Lung (tissue), 13 donors: Measurements from ENCODE around the gene FAM216A. TPM values are rescaled to one million over a fixed set of nuclear protein-coding genes. Genes with fewer than 3 reads are reported as not detected.

Source experiments
- ATAC-seq: fragments of 200-7000 bp; cut with Tn5 transposase; one replicate; pipeline ENCODE4 v1.9.1; 2020; ENCODE audit warnings: moderate number of reproducible peaks; ENCODE audit not compliant: insufficient read depth, low FRiP score
- DNase-seq, 3 donors: peaks; one replicate each; pipeline ENCODE4 v3.0.0-alpha.2; 2013 to 2017
- H3K27ac ChIP-seq, 2 donors: one replicate each; pipeline ENCODE4 v1.5.1; 2013; ENCODE audit warnings: mild to moderate bottlenecking in 2 of 2, moderate library complexity in 2 of 2, control low read depth in 1 of 2, inconsistent platforms in 1 of 2, low read depth in 1 of 2, low read length in 1 of 2
- H3K27me3 ChIP-seq, 3 donors: one replicate each; pipeline ENCODE4 v1.5.1; 2013; ENCODE audit warnings: low read length in 2 of 3; ENCODE audit not compliant: control insufficient read depth in 3 of 3, insufficient read depth in 3 of 3
- H3K36me3 ChIP-seq, 4 donors: one replicate each; pipeline ENCODE4 v1.5.1; 2013; ENCODE audit warnings: low read length in 4 of 4, mild to moderate bottlenecking in 1 of 4, moderate library complexity in 1 of 4; ENCODE audit not compliant: control insufficient read depth in 4 of 4, insufficient read depth in 4 of 4
- H3K4me1 ChIP-seq, 5 donors: one replicate each; pipeline ENCODE4 v1.5.1; 2013; ENCODE audit warnings: low read length in 5 of 5, mild to moderate bottlenecking in 2 of 5, moderate library complexity in 1 of 5; ENCODE audit not compliant: control insufficient read depth in 5 of 5, insufficient read depth in 5 of 5
- H3K4me3 ChIP-seq: one replicate; pipeline ENCODE4 v1.5.1; 2013; ENCODE audit warnings: mild to moderate bottlenecking, control low read depth, moderate library complexity
- H3K9ac ChIP-seq, 2 donors: one replicate each; pipeline ENCODE4 v1.5.1; 2013; ENCODE audit warnings: low read length in 2 of 2, control low read depth in 1 of 2; ENCODE audit not compliant: insufficient read depth in 1 of 2
- H3K9me3 ChIP-seq, 4 donors: one replicate each; pipeline ENCODE4 v1.5.1; 2013; ENCODE audit warnings: low read length in 3 of 4, mild to moderate bottlenecking in 1 of 4, moderate library complexity in 1 of 4; ENCODE audit not compliant: control insufficient read depth in 4 of 4, insufficient read depth in 3 of 4
- CTCF ChIP-seq: IDR thresholded peaks from 2 replicates; pipeline ENCODE4 v1.5.1; 2012; ENCODE audit warnings: mild to moderate bottlenecking; ENCODE audit errors: control extremely low read depth, extremely low read depth
- WGBS, 2 donors: extraction: QIAGEN DNeasy Blood & Tissue Kit; methylation state at CpG; one replicate each; pipeline ENCODE4 v1.1.7; 2013; 5-methylcytosine and 5-hydroxymethylcytosine counted together
- polyA plus RNA-seq, 2 donors: library from polyadenylated mRNA; stranded (reverse); fragments of 200-250 nt; gene quantifications; one replicate each; pipeline ENCODE4 v1.2.1, GENCODE V29; 2013
- small RNA-seq: library from RNA; depleted of rRNA; stranded (forward); fragments of <200 nt; gene quantifications from one replicate; pipeline ENCODE3, GENCODE V24; 2014; ENCODE audit warnings: low replicate concordance
- total RNA-seq, 2 donors: library from RNA; depleted of rRNA in 1 of 2; stranded (reverse); fragments of >200 nt in 1 of 2; gene quantifications; one replicate each; pipeline ENCODE4 v1.2.1, GENCODE V29; 2014 to 2021
- donor health status: control.
- donor health status: control.
- donor health status: Bipolar disorder and iron deficiency.
- donor health status: healthy.
- donor health status: DM: yes; HTN: yes; CAD: no.

The FAM216A gene
- total and polyA plus RNA-seq, 4 donors: 2.9 to 6.4 (median 5.2) TPM

GRCh38 chr12:110536834-110537604 is 68.4 kb downstream of the FAM216A start:
- WGBS, 2 donors: 77 to 88% methylated on average over 4 of the region's 4 CpGs
- Histone ChIP-seq H3K27me3 (no peaks in the 10 kb centered on the region), H3K9me3 (peaks cover 0 to 3% (median 0%) of the 10 kb centered on the region in 4 donors), H3K27ac (peak overlapping the region; percentile 68 to 71), H3K9ac (no peak overlapping the region), H3K36me3 (peaks cover 17 to 26% (median 20%) of the 10 kb centered on the region in 4 donors), H3K4me3 (no peak overlapping the region), H3K4me1 (peaks cover 0 to 16% (median 0%) of the 10 kb centered on the region in 5 donors)
- ATAC-seq: no peak
- no peak for TF ChIP-seq CTCF
- DNase-seq: no peak

DNA sequence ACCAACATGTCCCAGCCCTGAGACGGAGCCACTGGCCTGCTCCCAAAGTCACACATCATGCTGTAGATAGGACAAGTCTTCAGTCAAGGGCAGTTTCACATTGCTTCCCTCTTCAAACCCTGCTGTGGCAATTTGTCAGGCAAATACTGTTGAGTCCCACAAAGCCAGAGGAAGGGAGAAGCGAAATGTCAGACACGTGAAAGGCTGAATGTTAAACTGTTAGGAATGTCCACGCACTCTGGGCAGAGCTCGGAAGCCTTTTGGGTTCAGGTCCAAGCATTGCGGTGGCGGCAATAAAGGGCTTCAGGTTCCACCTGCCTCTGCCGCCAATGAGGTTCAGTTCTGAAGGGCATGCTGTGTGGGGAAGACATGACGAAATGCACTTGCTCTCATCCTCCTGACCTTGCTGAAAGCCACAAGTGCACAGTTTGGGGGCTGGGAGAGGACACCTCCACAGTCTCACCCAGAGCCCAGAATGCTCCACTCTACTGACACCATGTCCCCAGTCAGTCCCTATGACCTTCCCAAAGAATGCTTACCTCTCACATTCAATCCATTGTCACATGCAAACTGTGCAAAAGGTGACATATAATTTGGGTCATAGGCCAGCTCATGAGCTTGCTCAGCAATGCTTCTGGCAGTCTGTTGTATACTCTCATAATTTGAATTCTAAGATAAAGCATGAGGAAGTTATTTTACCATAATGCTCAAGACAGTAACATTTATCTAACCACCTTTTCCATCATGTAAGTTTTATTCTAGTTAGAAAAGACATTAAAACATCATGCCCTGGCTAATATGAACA is 69.2 kb downstream of the FAM216A start:
- WGBS, 2 donors: 62 to 85% methylated on average over 9 of the region's 9 CpGs
- peaks cover 0 to 3% (median 0%) of the 10 kb centered on the region in 4 donors for H3K9me3 ChIP-seq
- H3K4me3 ChIP-seq: no peak overlapping the region
- H3K27me3 ChIP-seq: no peaks in the 10 kb centered on the region
- H3K9ac ChIP-seq: no peak overlapping the region
- peaks cover 17 to 26% (median 19%) of the 10 kb centered on the region in 4 donors for H3K36me3 ChIP-seq
- ATAC-seq: peak; percentile 73
- H3K4me1 ChIP-seq: peaks cover 0 to 19% (median 0%) of the 10 kb centered on the region in 5 donors
- H3K27ac ChIP-seq: peak overlapping the region; percentile 68 to 71
- peak in 1 of 3 donors; percentile 23 for DNase-seq
- no peak for TF ChIP-seq CTCF

DNA sequence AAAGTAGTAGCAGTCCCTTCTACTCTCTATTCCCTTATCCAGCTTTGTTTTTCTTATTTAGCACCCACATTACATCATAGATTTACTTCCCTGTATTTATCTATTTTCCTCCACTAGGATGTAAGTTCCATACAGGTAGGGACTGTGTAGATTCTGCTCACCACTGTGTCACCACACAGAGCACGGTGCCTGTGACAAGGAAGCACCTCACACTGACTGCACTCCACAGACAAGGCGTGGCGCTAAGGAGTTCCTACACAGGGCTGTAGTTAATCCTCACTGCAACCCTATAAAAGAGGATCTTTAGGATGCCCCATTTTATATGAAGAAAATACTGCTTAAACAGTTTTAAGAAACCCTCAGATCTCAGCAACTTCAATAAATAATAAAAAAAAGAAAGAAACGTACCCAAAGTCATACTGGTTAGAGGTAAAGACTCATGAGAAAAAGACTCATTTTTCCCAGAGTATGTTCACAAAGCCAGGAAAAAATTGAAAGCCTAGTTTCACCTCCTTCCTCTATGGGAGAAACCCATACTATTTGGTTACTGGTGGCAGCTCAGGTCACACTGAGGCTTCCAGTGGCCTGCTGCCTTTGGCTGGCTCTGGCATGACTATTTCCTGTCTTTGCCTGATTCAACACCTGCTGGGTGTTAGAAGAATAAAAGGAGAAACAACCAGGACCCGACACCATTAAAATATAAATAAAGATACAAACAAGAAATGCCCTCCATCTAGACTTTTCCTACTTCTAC is 70.4 kb downstream of the FAM216A start:
- Histone ChIP-seq H3K9me3 (peaks cover 0 to 3% (median 0%) of the 10 kb centered on the region in 4 donors), H3K36me3 (peaks cover 15 to 26% (median 19%) of the 10 kb centered on the region in 4 donors), H3K9ac (no peak overlapping the region), H3K27ac (peak overlapping the region in 1 of 2 donors; percentile 71), H3K4me1 (peaks cover 0 to 21% (median 8%) of the 10 kb centered on the region in 5 donors), H3K4me3 (no peak overlapping the region), H3K27me3 (no peaks in the 10 kb centered on the region)
- no peak for ATAC-seq
- no peak for TF ChIP-seq CTCF
- DNase-seq: no peak
- WGBS, 2 donors: 90 to 92% methylated on average over 5 of the region's 5 CpGs

Small RNAs within 50 kb of the gene (small RNA-seq; reads per million reads assigned to genes)
- gene RF00278: not detected

Other genes starting within 250 kb of the FAM216A start
- 100 to 1,000 TPM; 162 to 240 TPM for gene ATP2A2, start 187.6 kb upstream of the FAM216A start, total RNA-seq
- 100 to 1,000 TPM in 1 of 2 donors, 10 to 100 TPM in 1; 34.1 to 110 TPM for gene ATP2A2, start 187.6 kb upstream of the FAM216A start, polyA plus RNA-seq
- gene ANAPC7, start 65.1 kb upstream of the FAM216A start, total RNA-seq: 10 to 100 TPM; 42.6 to 49.9 TPM
- gene ANAPC7, start 65.1 kb upstream of the FAM216A start, polyA plus RNA-seq: 10 to 100 TPM; 27.3 to 41.2 TPM
- gene ARPC3, start 18.5 kb upstream of the FAM216A start, total RNA-seq: 100 to 1,000 TPM; 179 to 195 TPM
- 100 to 1,000 TPM; 491 to 514 TPM for gene ARPC3, start 18.5 kb upstream of the FAM216A start, polyA plus RNA-seq
- 10 to 100 TPM; 20.4 to 24.4 TPM for gene GPN3, start 588 bp upstream of the FAM216A start, total RNA-seq
- 10 to 100 TPM; 23.7 to 26.9 TPM for gene GPN3, start 588 bp upstream of the FAM216A start, polyA plus RNA-seq
- 100 to 1,000 TPM in 1 of 2 donors, 10 to 100 TPM in 1; 73.7 to 104 TPM for gene VPS29, start 33.3 kb downstream of the FAM216A start, total RNA-seq
- 100 to 1,000 TPM; 165 to 177 TPM for gene VPS29, start 33.3 kb downstream of the FAM216A start, polyA plus RNA-seq
- 1 to 10 TPM in 1 of 2 donors, under 1 TPM in 1; 0.77 to 1.5 TPM for gene RAD9B, start 33.5 kb downstream of the FAM216A start, total RNA-seq
- under 1 TPM; 0.12 to 0.46 TPM for gene RAD9B, start 33.5 kb downstream of the FAM216A start, polyA plus RNA-seq
- 10 to 100 TPM; 23.3 to 23.4 TPM for gene PPTC7, start 114.5 kb downstream of the FAM216A start, total RNA-seq
- 10 to 100 TPM in 1 of 2 donors, 1 to 10 TPM in 1; 7.1 to 15.3 TPM for gene PPTC7, start 114.5 kb downstream of the FAM216A start, polyA plus RNA-seq
- gene TCTN1, start 145.3 kb downstream of the FAM216A start, total RNA-seq: 10 to 100 TPM; 56.9 to 79.2 TPM
- 10 to 100 TPM; 22.0 to 31.6 TPM for gene TCTN1, start 145.3 kb downstream of the FAM216A start, polyA plus RNA-seq
- gene HVCN1, start 220.3 kb downstream of the FAM216A start, total RNA-seq: 10 to 100 TPM in 1 of 2 donors, 1 to 10 TPM in 1; 9.2 to 12.4 TPM
- 10 to 100 TPM in 1 of 2 donors, 1 to 10 TPM in 1; 9.1 to 16.7 TPM for gene HVCN1, start 220.3 kb downstream of the FAM216A start, polyA plus RNA-seq